Heart left ventricle (tissue), 16 donors: ENCODE measurements around the gene G0S2. TPM values are rescaled to one million over a fixed set of nuclear protein-coding genes. Genes with fewer than 3 reads are reported as not detected.

Experiments used
- ATAC-seq, 4 donors: fragments of 200-7000 bp; cut with Tn5 transposase; one replicate each; pipeline ENCODE4 v1.9.1; 2020 to 2022; ENCODE audit warnings: moderate library complexity in 4 of 4, mild to moderate bottlenecking in 3 of 4, moderate number of reproducible peaks in 1 of 4
- DNase-seq, 5 donors: peaks; one replicate each; pipeline ENCODE4 v3.0.0-alpha.2; 2020
- H3K27ac ChIP-seq, 12 donors: fragments of 200-600 bp; sonication (generic) in 4 of 12; one replicate each; pipeline versions ENCODE4 v1.5.0 to v1.8.0; 2016 to 2022; ENCODE audit warnings: mild to moderate bottlenecking in 2 of 12
- H3K27me3 ChIP-seq, 9 donors: fragments of 200-600 bp; sonication (generic) in 2 of 9; one replicate each; pipeline versions ENCODE4 v1.5.1 to v1.8.0; 2016 to 2022; ENCODE audit warnings: mild to moderate bottlenecking in 3 of 9
- H3K36me3 ChIP-seq, 9 donors: fragments of 200-600 bp; sonication (generic) in 2 of 9; one replicate each; pipeline versions ENCODE4 v1.5.0 to v1.8.0; 2018 to 2022; ENCODE audit warnings: mild to moderate bottlenecking in 2 of 9
- H3K4me1 ChIP-seq, 12 donors: fragments of 200-600 bp; sonication (generic) in 4 of 12; one replicate each; pipeline versions ENCODE4 v1.5.0 to v1.8.0; 2016 to 2022; ENCODE audit warnings: mild to moderate bottlenecking in 3 of 12
- H3K4me3 ChIP-seq, 12 donors: fragments of 200-600 bp; sonication (generic) in 4 of 12; one replicate each; pipeline versions ENCODE4 v1.5.0 to v1.8.0; 2017 to 2022; ENCODE audit warnings: mild to moderate bottlenecking in 9 of 12, moderate library complexity in 4 of 12
- H3K9me3 ChIP-seq, 12 donors: fragments of 200-600 bp; sonication (generic) in 4 of 12; one replicate each; pipeline versions ENCODE4 v1.5.0 to v1.8.0; 2016 to 2022; ENCODE audit warnings: mild to moderate bottlenecking in 1 of 12
- POLR2A ChIP-seq, 2 donors: fragments of 450-650 bp; IDR thresholded peaks; one replicate each; pipeline ENCODE4 v1.6.1; 2017; ENCODE audit warnings: antibody characterized with exemption in 2 of 2, mild to moderate bottlenecking in 2 of 2, moderate library complexity in 2 of 2
- WGBS, 4 donors: extraction: QIAGEN DNeasy Blood & Tissue Kit in 2 of 4; methylation state at CpG; one replicate each; pipeline versions ENCODE4 v1.1.5 to v1.1.7; 2013 to 2018; 5-methylcytosine and 5-hydroxymethylcytosine counted together
- intact Hi-C, 10 donors: fragments of 100-400 bp; cut with DNase I; formaldehyde crosslinking; loops; one replicate each; pipeline versions ENCODE4 v1.11.1 to v1.14.2; 2022
- polyA plus RNA-seq, 2 donors: library from polyadenylated mRNA; stranded (reverse); fragments of 200-250 nt; gene quantifications; one replicate each; pipeline ENCODE4 v1.2.3, GENCODE V29; 2013
- total RNA-seq, 9 donors: library from RNA; depleted of rRNA in 2 of 9; stranded (reverse); fragments of >200 nt in 2 of 9; fragmentation: NEBNext Ultra II Directional in 3 of 9; extraction: Animal tissue kit (Norgen Biotek cat#: 25700) in 3 of 9; gene quantifications; one replicate each; pipeline versions ENCODE4 v1.1.0 to v1.2.4, GENCODE V29; 2016 to 2023
- TF ChIP-seq, protein P1 (sequence below), 12 donors: fragments of 200-600 bp; sonication (generic) in 4 of 12; IDR thresholded peaks; one replicate each; pipeline versions ENCODE4 v1.5.0 to v1.8.0; 2018 to 2022; ENCODE audit warnings: antibody characterized with exemption in 12 of 12, mild to moderate bottlenecking in 5 of 12
- donor health status: ischemic (EF 13 %, LVEDD 7.1; RV severe dilation, severe dysfunction).
- donor health status: healthy with polysubstance abuse.
- donor health status: DM: no; HTN: yes; CAD: no.
- donor health status: DM: no; HTN: no; CAD: no.
- donor health status: ischemic (EF 25% LVEDD 6.9; RV normal size, moderate dysfunction).
- donor health status: ischemic (EF 25% LVEDD 5.7; RV mildly dilated, moderate dysfunction).
- donor health status: healthy.
- donor health status: DM: yes; HTN: yes; CAD: no.
- donor health status: ischemic (EF 35%, LVEDD 5.7; RV mildly dilated, moderate dysfunction).
- donor health status: nonischemic (EF 11% LVEDD 7.7; RV severe dilation, severe dysfunction).
- donor health status: DM: yes; HTN: yes; CAD: no.
- donor health status: PGD.
- donor health status: ischemic (EF 29% LVEDD 5.4; RV normal size, mild dysfunction).
- donor health status: nonischemic (EF 23%, LVEDD 6.1; RV moderate dilation, normal function).

G0S2 gene
- total and polyA plus RNA-seq, 11 donors = 87.6 to 600 (median 212) TPM

DNA sequence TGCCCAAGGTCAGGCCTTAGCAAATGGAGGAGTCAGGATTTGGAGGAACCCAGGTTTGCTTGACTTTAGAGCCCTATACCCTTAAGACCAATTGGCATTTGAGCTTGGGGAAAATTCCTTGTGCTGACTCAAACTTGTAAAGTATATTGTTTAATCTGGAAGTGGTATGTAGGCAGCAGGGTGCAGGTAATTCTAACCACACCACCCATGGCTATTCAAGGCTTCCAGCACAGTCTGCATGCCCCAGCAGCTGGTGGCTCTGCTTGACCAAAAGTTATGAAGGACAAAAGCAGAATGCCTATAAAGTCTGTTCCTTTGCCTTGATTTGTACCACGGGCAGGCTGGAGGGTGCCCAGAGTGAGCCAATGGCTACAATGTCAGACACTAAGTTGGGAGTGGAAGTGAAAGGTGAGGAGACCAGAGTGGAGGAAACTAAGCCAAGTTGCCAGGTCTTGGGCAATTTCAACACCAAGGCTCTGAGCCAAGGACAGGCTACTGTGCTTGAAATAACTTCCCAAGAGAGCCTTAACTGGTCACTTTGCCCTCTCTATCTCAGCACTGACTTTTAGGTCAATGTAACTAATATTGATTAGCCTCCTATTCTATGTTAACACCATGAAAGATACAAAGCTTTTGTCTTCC is 4.7 kb upstream of the G0S2 start:
- TF ChIP-seq POLR2A (IDR thresholded peaks at IDR 0.05) = no peak
- TF ChIP-seq, protein P1, sequence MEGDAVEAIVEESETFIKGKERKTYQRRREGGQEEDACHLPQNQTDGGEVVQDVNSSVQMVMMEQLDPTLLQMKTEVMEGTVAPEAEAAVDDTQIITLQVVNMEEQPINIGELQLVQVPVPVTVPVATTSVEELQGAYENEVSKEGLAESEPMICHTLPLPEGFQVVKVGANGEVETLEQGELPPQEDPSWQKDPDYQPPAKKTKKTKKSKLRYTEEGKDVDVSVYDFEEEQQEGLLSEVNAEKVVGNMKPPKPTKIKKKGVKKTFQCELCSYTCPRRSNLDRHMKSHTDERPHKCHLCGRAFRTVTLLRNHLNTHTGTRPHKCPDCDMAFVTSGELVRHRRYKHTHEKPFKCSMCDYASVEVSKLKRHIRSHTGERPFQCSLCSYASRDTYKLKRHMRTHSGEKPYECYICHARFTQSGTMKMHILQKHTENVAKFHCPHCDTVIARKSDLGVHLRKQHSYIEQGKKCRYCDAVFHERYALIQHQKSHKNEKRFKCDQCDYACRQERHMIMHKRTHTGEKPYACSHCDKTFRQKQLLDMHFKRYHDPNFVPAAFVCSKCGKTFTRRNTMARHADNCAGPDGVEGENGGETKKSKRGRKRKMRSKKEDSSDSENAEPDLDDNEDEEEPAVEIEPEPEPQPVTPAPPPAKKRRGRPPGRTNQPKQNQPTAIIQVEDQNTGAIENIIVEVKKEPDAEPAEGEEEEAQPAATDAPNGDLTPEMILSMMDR (IDR thresholded peaks at IDR 0.05) = no peak
- no peaks in the 10 kb centered on the region for H3K36me3 ChIP-seq
- DNase-seq (no peak), ATAC-seq (peak in 2 of 4 donors; percentile 19 to 21)
- peaks cover 0 to 12% (median 0%) of the 10 kb centered on the region in 12 donors for H3K9me3 ChIP-seq
- peaks cover 0 to 30% (median 20%) of the 10 kb centered on the region in 12 donors for H3K4me1 ChIP-seq
- intact Hi-C loops = no loop called here
- H3K27me3 ChIP-seq = peaks cover 0 to 3% (median 0%) of the 10 kb centered on the region in 9 donors
- WGBS, 4 donors = 58 to 86% (median 69%) methylated on average over 1 of the region's 1 CpG
- no peak overlapping the region for H3K4me3 ChIP-seq
- H3K27ac ChIP-seq = peak overlapping the region in 1 of 12 donors; percentile 34

DNA sequence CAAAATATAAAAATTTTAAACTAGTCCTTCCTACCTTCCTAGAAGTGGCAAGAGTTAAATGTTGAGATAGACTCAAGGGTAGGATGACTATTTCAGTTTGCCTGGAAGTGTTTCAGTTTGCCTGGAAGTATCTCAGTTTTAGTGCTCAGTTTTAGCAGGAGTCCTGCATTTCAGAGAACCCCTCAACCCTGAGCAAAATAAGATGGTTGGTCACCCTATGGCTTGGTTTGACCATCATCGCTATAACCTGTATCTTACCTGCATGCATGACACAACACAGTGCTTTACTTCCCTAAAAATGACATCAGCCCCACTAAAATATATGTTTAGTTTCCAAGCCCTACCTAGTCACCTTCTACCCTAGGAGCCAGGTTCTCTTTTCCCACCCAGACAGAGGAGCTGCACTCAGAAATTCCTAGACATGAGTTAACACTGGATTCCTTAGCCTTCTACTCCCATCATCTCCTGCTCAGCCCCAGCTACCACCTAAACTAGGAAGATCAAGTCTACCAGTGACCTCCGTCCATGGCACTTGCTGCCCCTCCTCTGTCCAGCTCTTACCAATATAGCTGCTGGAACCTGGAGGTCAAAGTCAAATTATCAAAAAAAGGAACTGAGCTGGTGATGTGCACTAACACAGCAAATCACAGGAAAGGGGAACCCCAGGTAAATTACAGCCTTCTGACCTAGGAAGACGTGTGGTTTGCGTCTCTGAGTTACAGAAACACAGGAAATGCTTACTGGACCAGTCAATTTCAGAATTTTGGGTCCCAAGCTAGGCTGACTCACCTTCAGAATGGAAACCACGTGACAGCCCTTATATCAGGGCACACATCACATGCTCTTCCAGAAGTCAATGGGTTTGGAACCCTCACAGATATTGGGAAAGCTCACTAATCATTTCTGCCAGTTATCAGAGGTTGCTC is 2.2 kb upstream of the G0S2 start:
- TF ChIP-seq, protein P1 (IDR thresholded peaks at IDR 0.05) = no peak
- no peak for TF ChIP-seq POLR2A (IDR thresholded peaks at IDR 0.05)
- H3K4me1 ChIP-seq = peaks cover 0 to 39% (median 26%) of the 10 kb centered on the region in 12 donors
- no peak for ATAC-seq
- H3K27ac ChIP-seq = peak overlapping the region in 11 of 12 donors; percentile 17 to 86 (median 75)
- no peak overlapping the region for H3K4me3 ChIP-seq
- intact Hi-C loops = no loop called here
- DNase-seq = no peak
- peaks cover 0 to 5% (median 0%) of the 10 kb centered on the region in 9 donors for H3K36me3 ChIP-seq
- H3K9me3 ChIP-seq = peaks cover 0 to 12% (median 0%) of the 10 kb centered on the region in 12 donors
- WGBS, 4 donors = 66 to 71% (median 69%) methylated on average over 5 of the region's 5 CpGs
- H3K27me3 ChIP-seq = peaks cover 0 to 11% (median 0%) of the 10 kb centered on the region in 9 donors

DNA sequence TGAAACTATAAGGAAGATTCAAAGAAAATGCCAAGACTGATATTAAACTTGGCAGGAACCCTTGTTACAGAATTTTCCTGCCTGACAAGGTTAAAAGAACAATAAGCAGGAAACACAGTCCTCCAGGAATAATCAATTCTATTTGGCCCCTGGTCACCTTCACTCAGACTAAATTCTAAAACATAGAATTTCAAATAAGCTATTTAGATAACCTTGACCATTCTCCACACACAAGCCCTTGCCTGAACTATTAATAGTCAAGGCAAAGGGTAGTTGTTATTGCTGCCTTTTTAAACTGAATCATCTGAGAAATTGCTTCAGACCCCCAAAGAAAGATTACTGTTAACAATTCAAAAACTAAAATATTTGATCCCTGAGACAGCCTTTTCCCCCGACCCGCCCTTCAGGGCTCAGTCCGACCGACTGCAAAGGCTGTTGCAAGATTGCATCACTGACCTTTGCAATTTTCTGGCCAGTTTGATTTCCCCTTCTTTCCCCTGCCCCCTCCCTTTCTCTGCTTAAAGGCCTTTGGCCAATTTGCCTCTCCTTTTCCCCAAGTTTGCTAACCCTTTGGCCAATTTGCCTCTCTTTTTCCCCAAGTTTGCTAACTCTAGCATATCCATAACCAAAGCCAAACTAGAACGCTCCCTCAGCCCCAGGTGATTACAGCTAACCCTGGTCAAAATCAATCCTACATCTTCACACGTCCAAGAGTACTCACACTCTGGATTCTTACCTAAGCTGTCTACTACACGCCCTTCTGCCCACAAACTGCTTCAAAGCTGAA is 1.4 kb upstream of the G0S2 start:
- intact Hi-C loops = loop anchor here in 2 of 10 donors (2.0 kb wide), 3 partner anchors 25 to 33 kb away; no protein-coding TSS in a partner anchor
- peaks cover 0 to 11% (median 0%) of the 10 kb centered on the region in 9 donors for H3K27me3 ChIP-seq
- H3K27ac ChIP-seq = peak overlapping the region in 11 of 12 donors; percentile 17 to 86 (median 75)
- H3K4me3 ChIP-seq = no peak overlapping the region
- DNase-seq (no peak), ATAC-seq (no peak)
- WGBS, 4 donors = 51 to 65% (median 54%) methylated on average over 7 of the region's 7 CpGs
- peaks cover 0 to 39% (median 26%) of the 10 kb centered on the region in 12 donors for H3K4me1 ChIP-seq
- H3K36me3 ChIP-seq = peaks cover 0 to 5% (median 0%) of the 10 kb centered on the region in 9 donors
- peaks cover 0 to 12% (median 0%) of the 10 kb centered on the region in 12 donors for H3K9me3 ChIP-seq
- TF ChIP-seq, protein P1 (IDR thresholded peaks at IDR 0.05) = no peak
- TF ChIP-seq POLR2A (IDR thresholded peaks at IDR 0.05) = no peak
